Neural cell (in vitro differentiated cells): ENCODE results near the gene CCDC9B. TPM values are rescaled to one million over a fixed set of nuclear protein-coding genes. Genes with fewer than 3 reads are reported as not detected.

Source experiments
- H2AFZ ChIP-seq: fragments of 200-600, 300-800 bp; sonication (generic), shearing (Covaris generic); 2 replicates; pipeline ENCODE4 v1.6.0; 2014; ENCODE audit warnings: low read depth, mild to moderate bottlenecking, antibody characterized with exemption, low read length, moderate library complexity
- H3F3A ChIP-seq: fragments of 200-600 bp; shearing (Covaris generic); 2 replicates; pipeline ENCODE4 v1.6.1; 2016; ENCODE audit warnings: mild to moderate bottlenecking, moderate library complexity, mixed read lengths, antibody characterized with exemption, low read length; ENCODE audit not compliant: insufficient read depth, poor library complexity, severe bottlenecking
- H3K27ac ChIP-seq: fragments of 200-600, 300-800 bp; sonication (generic), shearing (Covaris generic); 2 replicates; pipeline ENCODE4 v1.5.1; 2014; ENCODE audit warnings: mild to moderate bottlenecking, low read length, moderate library complexity
- H3K27me3 ChIP-seq: fragments of 300-800, 200-600 bp; sonication (generic), shearing (Covaris generic); 2 replicates; pipeline ENCODE4 v1.6.0; 2014; ENCODE audit warnings: mild to moderate bottlenecking, low read depth, low read length, moderate library complexity; ENCODE audit not compliant: insufficient read depth
- H3K36me3 ChIP-seq: fragments of 300-800, 200-600 bp; sonication (generic), shearing (Covaris generic); 2 replicates; pipeline ENCODE4 v1.5.1; 2014; ENCODE audit warnings: mild to moderate bottlenecking, antibody characterized with exemption, low read length, moderate library complexity; ENCODE audit not compliant: insufficient read depth
- H3K4me2 ChIP-seq: fragments of 300-800, 200-600 bp; sonication (generic), shearing (Covaris generic); 2 replicates; pipeline ENCODE4 v1.6.0; 2014; ENCODE audit warnings: mild to moderate bottlenecking, low read length
- H3K4me3 ChIP-seq: fragments of 300-800, 200-600 bp; sonication (generic), shearing (Covaris generic); 2 replicates; pipeline ENCODE4 v1.5.1; 2014; ENCODE audit warnings: mild to moderate bottlenecking, low read length, moderate library complexity
- H3K79me2 ChIP-seq: fragments of 200-600 bp; shearing (Covaris generic); replicated peaks from 2 replicates; pipeline ENCODE4 v1.6.0; 2014; ENCODE audit warnings: mild to moderate bottlenecking, low read length, moderate library complexity; ENCODE audit not compliant: insufficient read depth
- H3K9ac ChIP-seq: fragments of 300-800, 200-600 bp; sonication (generic), shearing (Covaris generic); 2 replicates; pipeline ENCODE4 v1.6.1; 2016; ENCODE audit warnings: mild to moderate bottlenecking, low read length, mixed read lengths
- H3K9me2 ChIP-seq: fragments of 200-600 bp; shearing (Covaris generic); 2 replicates; pipeline ENCODE4 v1.6.1; 2016; ENCODE audit warnings: mild to moderate bottlenecking, low read length, mixed read lengths; ENCODE audit not compliant: insufficient read depth
- H3K9me3 ChIP-seq: fragments of 200-600, 300-800 bp; sonication (generic), shearing (Covaris generic); 2 replicates; pipeline ENCODE4 v1.6.1; 2016; ENCODE audit warnings: mild to moderate bottlenecking, mixed run types, low read length, moderate library complexity, mixed read lengths
- H4K20me1 ChIP-seq: fragments of 200-600 bp; shearing (Covaris generic); 2 replicates; pipeline ENCODE4 v1.6.1; 2016; ENCODE audit warnings: mild to moderate bottlenecking, mixed run types; ENCODE audit not compliant: insufficient read depth
- EP300 ChIP-seq: fragments of 450-650 bp; conservative IDR thresholded peaks from 2 replicates; pipeline ENCODE4 v1.6.1; 2014; ENCODE audit warnings: antibody characterized with exemption, mild to moderate bottlenecking, moderate library complexity; ENCODE audit not compliant: poor library complexity, severe bottlenecking
- EZH2 ChIP-seq: fragments of 200-600, 300-800 bp; shearing (Covaris generic), sonication (generic); IDR thresholded peaks from 2 replicates; pipeline ENCODE4 v1.6.1; 2014; ENCODE audit warnings: antibody characterized with exemption, low read length, borderline replicate concordance, mild to moderate bottlenecking; ENCODE audit not compliant: insufficient read depth, poor library complexity, severe bottlenecking
- MXI1 ChIP-seq: fragments of 450-650 bp; conservative IDR thresholded peaks from 2 replicates; pipeline ENCODE4 v1.6.1; 2014; ENCODE audit warnings: antibody characterized with exemption, mild to moderate bottlenecking; ENCODE audit not compliant: poor library complexity, severe bottlenecking
- POLR2AphosphoS5 ChIP-seq: IDR thresholded peaks from 2 replicates; pipeline ENCODE4 v1.6.1; 2012
- RAD21 ChIP-seq: fragments of 450-650 bp; conservative IDR thresholded peaks from 2 replicates; pipeline ENCODE4 v1.6.1; 2014; ENCODE audit warnings: antibody characterized with exemption, mild to moderate bottlenecking, moderate library complexity
- REST ChIP-seq: IDR thresholded peaks from 2 replicates; pipeline ENCODE4 v1.6.1; 2012; ENCODE audit warnings: borderline replicate concordance
- SMC3 ChIP-seq: fragments of 450-650 bp; conservative IDR thresholded peaks from 2 replicates; pipeline ENCODE4 v1.6.1; 2014; ENCODE audit warnings: antibody characterized with exemption, mild to moderate bottlenecking, moderate library complexity; ENCODE audit not compliant: poor library complexity
- TAF1 ChIP-seq: IDR thresholded peaks from 2 replicates; pipeline ENCODE4 v1.6.1; 2012; ENCODE audit warnings: low read depth
- polyA plus RNA-seq: library from polyadenylated mRNA; depleted of rRNA; stranded (reverse); fragments of >200 nt; gene quantifications from 2 replicates; pipeline ENCODE4 v1.2.3, GENCODE V29; 2014
- TF ChIP-seq, protein P1 (sequence below): fragments of 450-650 bp; IDR thresholded peaks from 2 replicates; pipeline ENCODE4 v1.5.1; 2014; ENCODE audit warnings: antibody characterized with exemption, mild to moderate bottlenecking, moderate library complexity; ENCODE audit not compliant: poor library complexity, severe bottlenecking

CCDC9B gene
- polyA plus RNA-seq, 1 donor from 2014 or later, result not detected

GRCh38 chr15:40286794-40287193, 53.9 kb downstream of the CCDC9B start:
- H3K27ac ChIP-seq, result no peak overlapping the region
- no peaks in the 10 kb centered on the region for H4K20me1 ChIP-seq
- H3K4me3 ChIP-seq, result no peak overlapping the region
- H3K9ac ChIP-seq, result no peak overlapping the region
- no peaks in the 10 kb centered on the region for H3F3A ChIP-seq
- H2AFZ ChIP-seq, result no peak overlapping the region
- H3K36me3 ChIP-seq, result no peaks in the 10 kb centered on the region
- H3K9me2 ChIP-seq, result no peaks in the 10 kb centered on the region
- peaks cover 26% of the 10 kb centered on the region for H3K27me3 ChIP-seq
- TF ChIP-seq TAF1 (no peak), REST (no peak), RAD21 (no peak), MXI1 (no peak), EP300 (no peak), EZH2 (no peak), SMC3 (no peak), POLR2AphosphoS5 (no peak)
- TF ChIP-seq, protein P1, sequence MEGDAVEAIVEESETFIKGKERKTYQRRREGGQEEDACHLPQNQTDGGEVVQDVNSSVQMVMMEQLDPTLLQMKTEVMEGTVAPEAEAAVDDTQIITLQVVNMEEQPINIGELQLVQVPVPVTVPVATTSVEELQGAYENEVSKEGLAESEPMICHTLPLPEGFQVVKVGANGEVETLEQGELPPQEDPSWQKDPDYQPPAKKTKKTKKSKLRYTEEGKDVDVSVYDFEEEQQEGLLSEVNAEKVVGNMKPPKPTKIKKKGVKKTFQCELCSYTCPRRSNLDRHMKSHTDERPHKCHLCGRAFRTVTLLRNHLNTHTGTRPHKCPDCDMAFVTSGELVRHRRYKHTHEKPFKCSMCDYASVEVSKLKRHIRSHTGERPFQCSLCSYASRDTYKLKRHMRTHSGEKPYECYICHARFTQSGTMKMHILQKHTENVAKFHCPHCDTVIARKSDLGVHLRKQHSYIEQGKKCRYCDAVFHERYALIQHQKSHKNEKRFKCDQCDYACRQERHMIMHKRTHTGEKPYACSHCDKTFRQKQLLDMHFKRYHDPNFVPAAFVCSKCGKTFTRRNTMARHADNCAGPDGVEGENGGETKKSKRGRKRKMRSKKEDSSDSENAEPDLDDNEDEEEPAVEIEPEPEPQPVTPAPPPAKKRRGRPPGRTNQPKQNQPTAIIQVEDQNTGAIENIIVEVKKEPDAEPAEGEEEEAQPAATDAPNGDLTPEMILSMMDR, result no peak
- no peaks in the 10 kb centered on the region for H3K79me2 ChIP-seq
- H3K4me2 ChIP-seq, result no peak overlapping the region
- no peaks in the 10 kb centered on the region for H3K9me3 ChIP-seq

DNA sequence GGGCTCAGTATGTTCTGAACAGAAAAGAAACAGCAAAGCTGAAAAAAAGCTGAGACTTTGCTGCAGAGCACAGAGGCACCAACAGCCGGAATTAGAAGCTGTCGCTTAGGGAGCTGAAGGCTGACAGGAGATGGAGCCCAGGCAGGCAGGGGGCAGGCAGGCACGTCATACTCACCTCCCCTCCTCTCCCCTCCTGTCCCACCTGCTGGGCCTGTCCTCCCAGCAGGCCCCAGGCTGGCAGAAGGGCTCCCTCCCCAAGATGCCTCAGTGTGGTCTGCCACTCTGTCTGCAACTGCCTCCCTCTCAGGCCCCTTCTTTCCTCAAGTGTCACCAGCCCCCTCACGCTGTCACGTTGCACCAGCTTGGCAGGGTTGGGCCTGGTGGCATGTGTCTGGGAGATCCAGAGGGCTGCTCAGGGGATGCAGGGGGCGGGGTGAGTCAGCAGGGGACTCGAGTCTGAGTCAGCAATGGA, 54.6 kb downstream of the CCDC9B start:
- Histone ChIP-seq H3K36me3 (no peaks in the 10 kb centered on the region), H3F3A (no peaks in the 10 kb centered on the region), H3K27me3 (peaks cover 32% of the 10 kb centered on the region), H2AFZ (no peak overlapping the region), H4K20me1 (no peaks in the 10 kb centered on the region), H3K4me2 (no peak overlapping the region), H3K27ac (no peak overlapping the region), H3K4me3 (peak overlapping the region; percentile 6), H3K9ac (peak overlapping the region; percentile 2), H3K79me2 (no peaks in the 10 kb centered on the region), H3K9me3 (no peaks in the 10 kb centered on the region), H3K9me2 (no peaks in the 10 kb centered on the region)
- TF ChIP-seq TAF1 (no peak), EP300 (peak; percentile 15)

DNA sequence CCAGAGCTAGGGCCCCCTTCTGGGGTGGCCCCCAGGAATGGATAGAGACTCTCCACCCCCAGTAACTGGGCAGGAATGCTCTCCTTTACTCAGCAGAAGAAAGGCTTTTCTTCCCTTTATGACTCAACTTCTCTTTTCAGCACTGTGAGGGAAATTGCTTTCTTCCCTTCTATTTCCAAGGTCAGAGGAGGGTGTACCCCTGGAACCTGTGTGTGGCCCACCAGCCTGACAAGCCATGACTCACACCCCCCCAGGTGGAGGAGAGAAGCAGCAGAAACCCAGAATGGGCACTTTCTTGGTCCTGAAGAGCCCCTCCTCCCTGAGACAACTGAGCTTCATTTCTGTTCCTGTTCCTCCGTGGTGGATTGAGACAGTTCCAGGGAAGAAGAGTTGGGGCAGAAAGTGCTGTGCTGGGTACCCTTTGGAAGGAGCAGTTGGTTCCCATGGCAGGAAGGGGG, 55.2 kb downstream of the CCDC9B start:
- Histone ChIP-seq H3F3A (no peaks in the 10 kb centered on the region), H2AFZ (no peak overlapping the region), H3K36me3 (no peaks in the 10 kb centered on the region), H3K4me2 (no peak overlapping the region), H3K79me2 (no peaks in the 10 kb centered on the region), H3K9me3 (no peaks in the 10 kb centered on the region), H3K27me3 (peaks cover 37% of the 10 kb centered on the region), H3K9ac (peak overlapping the region; percentile 3), H4K20me1 (no peaks in the 10 kb centered on the region), H3K27ac (no peak overlapping the region), H3K4me3 (peak overlapping the region; percentile 6), H3K9me2 (no peaks in the 10 kb centered on the region)
- TF ChIP-seq MXI1, result no peak
- no peak for TF ChIP-seq SMC3
- TF ChIP-seq, protein P1, result no peak
- TF ChIP-seq EZH2, result no peak
- TF ChIP-seq REST, result no peak
- no peak for TF ChIP-seq RAD21
- TF ChIP-seq EP300, result no peak
- TF ChIP-seq POLR2AphosphoS5, result no peak
- no peak for TF ChIP-seq TAF1
